ENCODE results near the gene GLCE. TPM values are rescaled to one million over a fixed set of nuclear protein-coding genes. Genes with fewer than 3 reads are reported as not detected.

Gene GLCE
- total and polyA plus RNA-seq, 2 donors, result 7.3 to 12.8 TPM

- no peak overlapping the region for H3K27ac ChIP-seq (ENCODE audit: low read depth in 1 of 2, low read length in 1 of 2)
- no peaks in the 10 kb centered on the region for H3K36me3 ChIP-seq (ENCODE audit: control insufficient read depth in 2 of 2, insufficient read depth in 2 of 2, low read length in 1 of 2)
- no peaks in the 10 kb centered on the region for H3K4me1 ChIP-seq (ENCODE audit: control insufficient read depth in 2 of 2, insufficient read depth in 2 of 2, low read length in 2 of 2)
- H3K9me3 ChIP-seq (ENCODE audit: control insufficient read depth in 2 of 2, insufficient read depth in 1 of 2, low read length in 1 of 2), result no peaks in the 10 kb centered on the region
- no peaks in the 10 kb centered on the region for H3K27me3 ChIP-seq (ENCODE audit: control insufficient read depth in 2 of 2, insufficient read depth in 1 of 2, low read length in 1 of 2)
- WGBS, result 97% methylated on average over 4 of the region's 4 CpGs
- H3K4me3 ChIP-seq (ENCODE audit: low read length in 2 of 2), result no peak overlapping the region
- DNase-seq (ENCODE audit: low read depth in 6 of 9, low spot score in 9 of 9), result no peak
These were observed 28.0 kb upstream of the GLCE start for GRCh38 chr15:69132430-69132829.

- H3K4me3 ChIP-seq (ENCODE audit: low read length in 2 of 2), result no peak overlapping the region
- H3K4me1 ChIP-seq (ENCODE audit: control insufficient read depth in 2 of 2, insufficient read depth in 2 of 2, low read length in 2 of 2), result no peaks in the 10 kb centered on the region
- DNase-seq (ENCODE audit: low read depth in 6 of 9, low spot score in 9 of 9), result no peak
- peaks cover 0 to 2% of the 10 kb centered on the region in 2 donors for H3K27me3 ChIP-seq (ENCODE audit: control insufficient read depth in 2 of 2, insufficient read depth in 1 of 2, low read length in 1 of 2)
- WGBS, result 89% methylated on average over 3 of the region's 3 CpGs
- H3K9me3 ChIP-seq (ENCODE audit: control insufficient read depth in 2 of 2, insufficient read depth in 1 of 2, low read length in 1 of 2), result no peaks in the 10 kb centered on the region
- H3K36me3 ChIP-seq (ENCODE audit: control insufficient read depth in 2 of 2, insufficient read depth in 2 of 2, low read length in 1 of 2), result no peaks in the 10 kb centered on the region
- no peak overlapping the region for H3K27ac ChIP-seq (ENCODE audit: low read depth in 1 of 2, low read length in 1 of 2)
These were observed 27.2 kb upstream of the GLCE start for GRCh38 chr15:69132977-69133861.

DNA sequence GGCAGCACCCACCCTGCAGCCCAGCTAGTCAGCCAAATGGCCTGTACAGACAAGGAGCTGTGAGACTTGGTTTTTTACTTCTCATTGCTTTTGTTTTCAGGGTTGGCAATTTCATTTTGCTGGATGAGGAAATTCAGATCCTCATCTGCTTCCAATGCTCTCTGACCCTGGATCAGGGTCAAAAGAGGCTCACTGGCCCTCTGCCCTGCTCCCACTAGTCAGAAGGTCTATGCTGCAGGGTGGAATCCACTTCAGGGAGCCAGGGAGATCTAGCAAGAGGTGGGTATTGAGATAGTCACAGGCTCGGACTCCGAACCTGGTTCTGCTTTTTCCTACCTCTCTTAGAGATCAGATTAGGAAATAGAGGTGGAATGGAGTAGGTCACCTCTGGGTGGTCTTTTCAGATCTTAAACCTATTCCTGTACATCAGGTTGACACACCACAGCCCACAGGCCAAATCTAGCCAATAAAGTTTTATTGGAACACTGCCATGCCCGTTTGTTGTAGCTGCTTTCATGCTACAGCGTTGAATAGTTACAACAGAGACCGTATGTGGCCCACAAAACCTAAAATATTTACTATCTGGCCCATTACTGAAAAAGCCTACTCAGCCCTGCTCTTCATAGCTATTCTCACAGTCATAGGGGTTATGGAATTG is 26.4 kb upstream of the GLCE start:
- no peak for DNase-seq (ENCODE audit: low read depth in 6 of 9, low spot score in 9 of 9)
- Histone ChIP-seq H3K4me1 (ENCODE audit: control insufficient read depth in 2 of 2, insufficient read depth in 2 of 2, low read length in 2 of 2) (no peaks in the 10 kb centered on the region), H3K27ac (ENCODE audit: low read depth in 1 of 2, low read length in 1 of 2) (no peak overlapping the region)

DNA sequence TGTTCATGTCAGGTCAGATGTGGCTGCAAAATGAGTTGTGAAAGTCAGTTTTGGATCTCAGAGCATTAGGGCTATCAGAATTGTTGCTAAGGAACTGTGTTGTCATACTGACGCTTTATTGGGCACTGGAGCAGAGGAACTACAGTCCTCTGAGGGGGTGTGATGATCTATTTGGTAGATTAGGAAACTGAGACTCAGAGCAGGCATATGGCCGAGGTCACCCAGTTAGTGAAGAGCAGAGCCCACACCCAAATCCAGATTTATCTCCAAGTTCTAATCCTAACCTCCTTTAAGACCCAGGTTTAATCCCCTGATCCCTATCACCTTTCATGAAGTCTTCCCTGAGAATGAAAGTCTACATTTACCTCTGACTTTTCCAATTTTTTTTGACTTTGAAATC is 25.6 kb upstream of the GLCE start:
- Histone ChIP-seq H3K4me3 (ENCODE audit: low read length in 2 of 2) (no peak overlapping the region), H3K27me3 (ENCODE audit: control insufficient read depth in 2 of 2, insufficient read depth in 1 of 2, low read length in 1 of 2) (peaks cover 2 to 6% of the 10 kb centered on the region in 2 donors), H3K9me3 (ENCODE audit: control insufficient read depth in 2 of 2, insufficient read depth in 1 of 2, low read length in 1 of 2) (no peaks in the 10 kb centered on the region), H3K36me3 (ENCODE audit: control insufficient read depth in 2 of 2, insufficient read depth in 2 of 2, low read length in 1 of 2) (no peaks in the 10 kb centered on the region), H3K27ac (ENCODE audit: low read depth in 1 of 2, low read length in 1 of 2) (no peak overlapping the region), H3K4me1 (ENCODE audit: control insufficient read depth in 2 of 2, insufficient read depth in 2 of 2, low read length in 2 of 2) (no peaks in the 10 kb centered on the region)
- DNase-seq (ENCODE audit: low read depth in 6 of 9, low spot score in 9 of 9), result no peak
- WGBS, result 94% methylated on average over 2 of the region's 2 CpGs

More for the DNA sequence above, 26.4 kb upstream of the GLCE start:
- no peaks in the 10 kb centered on the region for H3K9me3 ChIP-seq (ENCODE audit: control insufficient read depth in 2 of 2, insufficient read depth in 1 of 2, low read length in 1 of 2)
- H3K27me3 ChIP-seq (ENCODE audit: control insufficient read depth in 2 of 2, insufficient read depth in 1 of 2, low read length in 1 of 2), result peaks cover 2% of the 10 kb centered on the region in 2 donors
- H3K36me3 ChIP-seq (ENCODE audit: control insufficient read depth in 2 of 2, insufficient read depth in 2 of 2, low read length in 1 of 2), result no peaks in the 10 kb centered on the region
- H3K4me3 ChIP-seq (ENCODE audit: low read length in 2 of 2), result no peak overlapping the region
- 93% methylated on average over 5 of the region's 5 CpGs for WGBS

- Histone ChIP-seq H3K4me1 (ENCODE audit: control insufficient read depth in 2 of 2, insufficient read depth in 2 of 2, low read length in 2 of 2) (no peaks in the 10 kb centered on the region), H3K4me3 (ENCODE audit: low read length in 2 of 2) (no peak overlapping the region), H3K36me3 (ENCODE audit: control insufficient read depth in 2 of 2, insufficient read depth in 2 of 2, low read length in 1 of 2) (no peaks in the 10 kb centered on the region), H3K27me3 (ENCODE audit: control insufficient read depth in 2 of 2, insufficient read depth in 1 of 2, low read length in 1 of 2) (peaks cover 2 to 6% of the 10 kb centered on the region in 2 donors), H3K27ac (ENCODE audit: low read depth in 1 of 2, low read length in 1 of 2) (no peak overlapping the region), H3K9me3 (ENCODE audit: control insufficient read depth in 2 of 2, insufficient read depth in 1 of 2, low read length in 1 of 2) (no peaks in the 10 kb centered on the region)
- WGBS, result 96% methylated on average over 2 of the region's 2 CpGs
- no peak for DNase-seq (ENCODE audit: low read depth in 6 of 9, low spot score in 9 of 9)
These were observed 24.9 kb upstream of the GLCE start for GRCh38 chr15:69135499-69135898.

DNA sequence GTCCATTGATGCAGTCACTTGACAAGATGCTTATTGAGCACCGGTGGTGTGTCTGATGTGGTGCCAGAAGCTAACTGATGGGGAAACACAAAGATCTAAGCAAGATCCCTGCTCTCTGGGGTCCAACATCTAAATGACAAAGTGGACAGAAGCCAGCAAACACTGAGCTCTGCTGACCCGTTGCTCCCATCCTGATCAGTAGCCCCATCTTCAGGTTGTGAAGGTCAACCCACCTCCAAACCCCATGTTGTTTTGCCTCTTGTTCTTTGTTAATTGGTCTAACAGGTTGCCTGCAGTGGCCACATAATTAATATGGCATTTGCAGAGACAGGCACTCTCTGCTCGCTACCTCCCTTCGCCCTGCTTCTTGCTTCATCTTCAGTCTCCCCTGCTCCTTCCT is 21.5 kb upstream of the GLCE start:
- peaks cover 2 to 8% of the 10 kb centered on the region in 2 donors for H3K27me3 ChIP-seq (ENCODE audit: control insufficient read depth in 2 of 2, insufficient read depth in 1 of 2, low read length in 1 of 2)
- H3K4me3 ChIP-seq (ENCODE audit: low read length in 2 of 2), result no peak overlapping the region
- H3K27ac ChIP-seq (ENCODE audit: low read depth in 1 of 2, low read length in 1 of 2), result no peak overlapping the region
- H3K9me3 ChIP-seq (ENCODE audit: control insufficient read depth in 2 of 2, insufficient read depth in 1 of 2, low read length in 1 of 2), result no peaks in the 10 kb centered on the region
- no peak for DNase-seq (ENCODE audit: low read depth in 6 of 9, low spot score in 9 of 9)
- WGBS, result 81% methylated on average over 4 of the region's 4 CpGs
- no peaks in the 10 kb centered on the region for H3K4me1 ChIP-seq (ENCODE audit: control insufficient read depth in 2 of 2, insufficient read depth in 2 of 2, low read length in 2 of 2)
- no peaks in the 10 kb centered on the region for H3K36me3 ChIP-seq (ENCODE audit: control insufficient read depth in 2 of 2, insufficient read depth in 2 of 2, low read length in 1 of 2)

- Histone ChIP-seq H3K9me3 (ENCODE audit: control insufficient read depth in 2 of 2, insufficient read depth in 1 of 2, low read length in 1 of 2) (no peaks in the 10 kb centered on the region), H3K4me1 (ENCODE audit: control insufficient read depth in 2 of 2, insufficient read depth in 2 of 2, low read length in 2 of 2) (no peaks in the 10 kb centered on the region), H3K27ac (ENCODE audit: low read depth in 1 of 2, low read length in 1 of 2) (no peak overlapping the region), H3K36me3 (ENCODE audit: control insufficient read depth in 2 of 2, insufficient read depth in 2 of 2, low read length in 1 of 2) (no peaks in the 10 kb centered on the region), H3K4me3 (ENCODE audit: low read length in 2 of 2) (no peak overlapping the region), H3K27me3 (ENCODE audit: control insufficient read depth in 2 of 2, insufficient read depth in 1 of 2, low read length in 1 of 2) (peaks cover 2 to 8% of the 10 kb centered on the region in 2 donors)
- no peak for DNase-seq (ENCODE audit: low read depth in 6 of 9, low spot score in 9 of 9)
- WGBS, result 95% methylated on average over 13 of the region's 13 CpGs
These were observed 20.1 kb upstream of the GLCE start for GRCh38 chr15:69140306-69140705.

DNA sequence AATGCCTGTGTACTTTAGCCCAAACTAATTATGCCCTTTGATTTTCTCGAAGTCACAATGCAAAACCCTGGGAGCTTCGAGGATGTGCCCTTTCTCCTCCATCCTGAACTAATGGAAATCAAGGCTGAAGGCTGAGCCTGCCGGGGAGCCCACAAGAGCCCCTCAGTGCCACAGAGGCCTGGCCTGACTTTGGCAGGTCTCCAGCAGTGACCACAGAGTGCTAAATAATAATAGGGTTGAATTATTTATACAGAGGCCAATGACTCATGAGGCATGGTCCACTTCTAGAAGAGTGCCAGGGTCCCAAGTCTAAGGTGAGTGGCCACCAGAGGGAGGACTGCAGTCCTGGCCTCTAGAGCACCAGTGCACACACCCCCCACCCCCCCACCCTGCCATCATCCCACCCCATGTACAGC is 19.1 kb upstream of the GLCE start:
- Histone ChIP-seq H3K9me3 (ENCODE audit: control insufficient read depth in 2 of 2, insufficient read depth in 1 of 2, low read length in 1 of 2) (no peaks in the 10 kb centered on the region), H3K4me3 (ENCODE audit: low read length in 2 of 2) (no peak overlapping the region), H3K27ac (ENCODE audit: low read depth in 1 of 2, low read length in 1 of 2) (no peak overlapping the region), H3K36me3 (ENCODE audit: control insufficient read depth in 2 of 2, insufficient read depth in 2 of 2, low read length in 1 of 2) (no peaks in the 10 kb centered on the region), H3K27me3 (ENCODE audit: control insufficient read depth in 2 of 2, insufficient read depth in 1 of 2, low read length in 1 of 2) (peaks cover 2 to 11% of the 10 kb centered on the region in 2 donors), H3K4me1 (ENCODE audit: control insufficient read depth in 2 of 2, insufficient read depth in 2 of 2, low read length in 2 of 2) (no peaks in the 10 kb centered on the region)
- no peak for DNase-seq (ENCODE audit: low read depth in 6 of 9, low spot score in 9 of 9)
- WGBS, result 93% methylated on average over 3 of the region's 3 CpGs

- 95% methylated on average over 1 of the region's 1 CpG for WGBS
- Histone ChIP-seq H3K27me3 (ENCODE audit: control insufficient read depth in 2 of 2, insufficient read depth in 1 of 2, low read length in 1 of 2) (peaks cover 2 to 11% of the 10 kb centered on the region in 2 donors), H3K36me3 (ENCODE audit: control insufficient read depth in 2 of 2, insufficient read depth in 2 of 2, low read length in 1 of 2) (no peaks in the 10 kb centered on the region), H3K4me1 (ENCODE audit: control insufficient read depth in 2 of 2, insufficient read depth in 2 of 2, low read length in 2 of 2) (no peaks in the 10 kb centered on the region), H3K4me3 (ENCODE audit: low read length in 2 of 2) (no peak overlapping the region), H3K9me3 (ENCODE audit: control insufficient read depth in 2 of 2, insufficient read depth in 1 of 2, low read length in 1 of 2) (no peaks in the 10 kb centered on the region), H3K27ac (ENCODE audit: low read depth in 1 of 2, low read length in 1 of 2) (no peak overlapping the region)
- no peak for DNase-seq (ENCODE audit: low read depth in 6 of 9, low spot score in 9 of 9)
These were observed 18.6 kb upstream of the GLCE start for GRCh38 chr15:69141833-69142232.
